GM10266 (cell line): ENCODE data around the gene TST.

ENCODE experiments used
- DNase-seq: peaks from one replicate; pipeline ENCODE4 v3.0.0; 2012; ENCODE audit errors: extremely low spot score
- CTCF ChIP-seq: IDR thresholded peaks from 2 replicates; pipeline ENCODE4 v1.5.1; 2012; ENCODE audit warnings: mild to moderate bottlenecking, low read depth; ENCODE audit not compliant: control insufficient read depth, insufficient read depth; ENCODE audit errors: missing control alignments

TST gene

GRCh38 chr22:37058917-37059701 is 39.9 kb upstream of the TST start:
- no peak for DNase-seq

DNA sequence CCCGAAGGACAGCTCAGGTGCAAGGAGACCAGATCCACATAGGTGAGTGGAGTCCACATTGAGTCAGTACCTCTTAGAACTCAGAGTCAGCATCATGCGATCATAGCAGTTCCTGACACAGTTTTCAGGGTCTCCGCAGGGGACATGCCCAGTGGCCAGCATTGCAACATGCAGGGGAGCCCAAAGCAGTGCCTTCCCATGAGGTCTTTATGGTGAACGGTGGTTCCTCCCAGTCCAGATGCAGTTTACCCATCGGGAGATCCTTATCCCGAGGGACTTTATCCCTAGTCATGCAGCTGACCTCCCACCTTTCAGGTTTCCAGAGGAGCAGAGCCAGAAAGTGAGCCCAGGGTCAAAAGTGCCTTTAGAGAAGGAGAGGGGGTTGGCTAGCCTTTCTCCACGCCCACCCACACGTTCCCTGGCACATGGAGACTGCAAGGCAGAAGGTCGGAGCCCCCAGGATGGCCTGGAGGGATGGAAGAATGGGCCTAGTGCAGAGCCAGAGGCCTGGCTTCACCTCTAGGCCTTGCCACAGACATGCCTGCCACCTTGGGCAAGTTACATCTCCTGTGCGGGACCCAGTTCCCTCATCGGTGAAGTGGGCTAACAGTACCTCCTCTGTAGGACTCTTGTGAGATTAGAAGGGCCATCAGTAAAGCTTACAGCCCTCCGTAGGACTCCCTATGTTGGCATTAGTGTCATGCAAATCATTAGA is 38.7 kb upstream of the TST start:
- TF ChIP-seq CTCF = no peak
- no peak for DNase-seq

More at GRCh38 chr22:37058917-37059701, 39.9 kb upstream of the TST start:
- no peak for TF ChIP-seq CTCF

DNA sequence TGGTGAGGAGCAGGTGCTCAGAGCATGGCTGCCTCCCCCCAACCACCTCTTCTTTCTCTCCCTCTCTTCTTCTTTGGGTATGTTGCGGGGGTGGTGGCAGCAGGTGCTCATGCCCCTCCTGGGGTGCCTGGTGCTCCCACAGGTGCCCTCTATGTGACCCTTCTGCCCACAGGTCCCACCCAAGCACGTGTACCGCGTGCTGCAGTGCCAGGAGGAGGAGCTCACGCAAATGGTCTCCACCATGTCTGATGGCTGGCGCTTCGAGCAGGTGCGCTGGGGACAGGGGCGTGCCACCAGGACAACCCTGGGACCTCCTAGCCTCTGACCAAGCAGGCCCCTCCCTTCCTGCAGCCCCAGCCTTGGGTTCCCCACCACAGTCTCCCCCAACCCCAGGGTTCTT is 38.0 kb upstream of the TST start:
- DNase-seq = no peak
- no peak for TF ChIP-seq CTCF

- no peak for DNase-seq
Observed at GRCh38 chr22:37056246-37056645, 37.0 kb upstream of the TST start.

GRCh38 chr22:37054600-37055365 is 35.5 kb upstream of the TST start:
- no peak for DNase-seq
- no peak for TF ChIP-seq CTCF

More at GRCh38 chr22:37056246-37056645, 37.0 kb upstream of the TST start:
- TF ChIP-seq CTCF = no peak

DNA sequence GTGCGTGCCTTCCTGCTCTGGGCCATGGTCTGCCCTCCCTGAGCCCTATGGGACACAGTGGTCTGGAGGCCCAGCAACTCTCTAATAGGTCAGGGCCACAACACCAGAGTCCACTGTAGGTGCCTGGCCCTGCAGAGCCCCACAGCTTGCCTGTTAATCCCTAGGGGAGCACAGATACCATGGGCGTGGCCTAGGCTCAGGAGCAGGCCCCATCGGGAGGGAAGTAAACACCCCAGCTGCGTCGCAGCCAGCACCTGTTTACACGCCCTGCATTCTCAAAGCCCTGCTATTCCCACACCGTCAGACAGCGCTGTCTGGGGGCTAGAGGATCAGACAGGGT is 34.8 kb upstream of the TST start:
- DNase-seq = no peak
- no peak for TF ChIP-seq CTCF
